Esophagus squamous epithelium (tissue), 4 donors: ENCODE measurements around the gene GALNT2.

Experiments
- CTCF ChIP-seq, 6 experiments: fragments of 450-650 bp in 4 of 6; fragments of 200-600 bp in 2 of 6; sonication (generic) in 2 of 6; IDR thresholded peaks; one replicate each; pipeline ENCODE4 v1.5.1; 2016 to 2019; ENCODE audit warnings: antibody characterized with exemption in 6 of 6, mild to moderate bottlenecking in 4 of 6, moderate library complexity in 4 of 6
- POLR2A ChIP-seq, 4 donors: fragments of 450-650 bp; IDR thresholded peaks; one replicate each; pipeline ENCODE4 v1.6.1; 2017; ENCODE audit warnings: antibody characterized with exemption in 4 of 4, mild to moderate bottlenecking in 4 of 4, moderate library complexity in 3 of 4

- TF ChIP-seq CTCF (IDR thresholded peaks at IDR 0.05) (no peak), POLR2A (IDR thresholded peaks at IDR 0.05) (no peak)
Measured at GRCh38 chr1:230032516-230033281, 34.3 kb upstream of the GALNT2 start.
